OCI-LY7 (cell line): ENCODE measurements around the gene ARPC4. TPM values are rescaled to one million over a fixed set of nuclear protein-coding genes. Genes with fewer than 3 reads are reported as not detected.

Experiments
- BruUV-seq: library from RNA; stranded (reverse); fragments of 400-500 nt; replicated peaks from 2 replicates; lab custom pipeline; 2021; lab: Mats Ljungman, UMichigan
- CTCF ChIA-PET: fragments of 300-600 bp; sonication (Branson Sonifier 250); formaldehyde crosslinking; loops from one replicate; lab custom pipeline; 2022; ENCODE audit warnings: antibody characterized with exemption; ENCODE audit not compliant: unreplicated experiment; lab: Charles Lee
- POLR2A ChIA-PET: fragments of 300-600 bp; sonication (Branson Sonifier 250); formaldehyde crosslinking; loops from one replicate; lab custom pipeline; 2022; ENCODE audit warnings: antibody characterized with exemption; lab: Charles Lee
- DNase-seq: peaks from one replicate; pipeline ENCODE4 v3.0.0-alpha.2; 2015; ENCODE audit warnings: low spot score
- H2AFZ ChIP-seq: fragments of 200-600 bp; sonication (generic), shearing (Covaris generic); 2 replicates; pipeline ENCODE4 v1.6.1; 2014; ENCODE audit warnings: mild to moderate bottlenecking, antibody characterized with exemption, low read length, moderate library complexity
- H3K27ac ChIP-seq: fragments of 200-600 bp; sonication (generic); 2 replicates; pipeline ENCODE4 v1.5.1; 2014; ENCODE audit warnings: mixed run types, low read depth, mild to moderate bottlenecking, moderate library complexity, low read length, inconsistent platforms; ENCODE audit not compliant: poor library complexity, severe bottlenecking
- H3K36me3 ChIP-seq: fragments of 200-600 bp; sonication (generic); 2 replicates; pipeline ENCODE4 v1.6.1; 2014; ENCODE audit warnings: mild to moderate bottlenecking, antibody characterized with exemption, low read length, moderate library complexity, mixed read lengths; ENCODE audit not compliant: insufficient read depth
- H3K4me1 ChIP-seq: fragments of 200-600 bp; sonication (generic); 2 replicates; pipeline ENCODE4 v1.5.1; 2014; ENCODE audit warnings: mild to moderate bottlenecking, low read length; ENCODE audit not compliant: insufficient read depth, poor library complexity, severe bottlenecking
- H3K4me2 ChIP-seq: fragments of 200-600 bp; sonication (generic); 2 replicates; pipeline ENCODE4 v1.6.1; 2014; ENCODE audit warnings: mild to moderate bottlenecking, low read length
- H3K4me3 ChIP-seq: fragments of 200-600 bp; sonication (generic); 2 replicates; pipeline ENCODE4 v1.5.1; 2014; ENCODE audit warnings: mild to moderate bottlenecking, low read depth, low read length; ENCODE audit not compliant: poor library complexity, severe bottlenecking
- H3K79me2 ChIP-seq: fragments of 200-600 bp; sonication (generic); 2 replicates; pipeline ENCODE4 v1.6.1; 2016; ENCODE audit warnings: low read depth, mild to moderate bottlenecking, low read length, moderate library complexity, mixed read lengths; ENCODE audit not compliant: insufficient read depth
- H3K9me2 ChIP-seq: fragments of 200-600 bp; sonication (generic); 2 replicates; pipeline ENCODE4 v1.6.1; 2016; ENCODE audit warnings: mild to moderate bottlenecking, low read length, mixed read lengths; ENCODE audit not compliant: insufficient read depth
- H3K9me3 ChIP-seq: fragments of 200-600 bp; sonication (generic); 2 replicates; pipeline ENCODE4 v1.6.1; 2014; ENCODE audit warnings: mild to moderate bottlenecking, mixed run types, low read length, mixed read lengths
- H4K20me1 ChIP-seq: fragments of 200-600 bp; sonication (generic); 2 replicates; pipeline ENCODE4 v1.6.1; 2014; ENCODE audit warnings: mild to moderate bottlenecking, antibody characterized with exemption, low read length, moderate library complexity, mixed read lengths; ENCODE audit not compliant: insufficient read depth
- CTCF ChIP-seq: fragments of 200-600 bp; sonication (generic); conservative IDR thresholded peaks from 2 replicates; pipeline ENCODE4 v1.5.1; 2014; ENCODE audit warnings: mild to moderate bottlenecking, antibody characterized with exemption, low read length, moderate library complexity, mixed read lengths
- EZH2phosphoT487 ChIP-seq: fragments of 200-600 bp; sonication (generic); IDR thresholded peaks from 2 replicates; pipeline ENCODE4 v1.6.1; 2018; ENCODE audit warnings: low read depth, borderline replicate concordance, mild to moderate bottlenecking, mixed run types, antibody characterized with exemption, low read length, moderate library complexity, mixed read lengths
- intact Hi-C: fragments of 100-400 bp; cut with micrococcal nuclease; formaldehyde crosslinking; loops from one replicate; pipeline ENCODE4 v1.10.0; 2022; ENCODE audit not compliant: unreplicated experiment
- total RNA-seq, 2 experiments: library from RNA; depleted of rRNA in 1 of 2; stranded (reverse); fragments of >200 nt in 1 of 2; shearing (Covaris generic) in 1 of 2; gene quantifications; 2 replicates each; pipeline ENCODE4 v1.2.3, GENCODE V29; 2014 to 2022

Gene ARPC4
- total RNA-seq, 2 experiments from 2014 or later, result 99.5 to 118 TPM

DNA sequence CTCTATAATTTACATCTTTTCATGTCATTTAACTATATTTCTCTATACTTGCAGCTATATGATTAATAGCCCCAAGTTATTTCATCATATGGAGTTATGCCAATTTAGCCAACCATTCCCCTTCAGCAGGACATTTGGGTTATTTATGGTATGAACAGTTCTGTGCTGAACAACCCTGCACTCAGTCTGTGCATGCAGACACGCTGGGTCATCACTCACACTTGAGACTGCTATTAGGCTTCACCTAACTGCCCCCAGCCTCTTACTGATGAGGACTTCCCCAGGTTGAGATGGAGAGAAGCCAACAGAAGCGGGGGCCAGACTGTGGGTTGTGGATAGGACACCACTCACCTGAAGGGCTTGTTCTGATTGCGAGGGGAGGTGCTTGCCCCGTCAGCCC, 7.9 kb upstream of the ARPC4 start:
- Histone ChIP-seq H3K4me3 (no peak overlapping the region), H3K79me2 (no peaks in the 10 kb centered on the region), H3K9me3 (no peaks in the 10 kb centered on the region), H3K36me3 (peaks cover 73% of the 10 kb centered on the region), H3K4me2 (no peak overlapping the region), H4K20me1 (no peaks in the 10 kb centered on the region), H3K4me1 (peaks cover 32% of the 10 kb centered on the region), H3K9me2 (no peaks in the 10 kb centered on the region), H3K27ac (no peak overlapping the region), H2AFZ (no peak overlapping the region)
- POLR2A ChIA-PET, result interaction anchor here (0.6 kb wide), 1 partner anchor 98 kb away, joined by 3 read pairs; no protein-coding TSS in a partner anchor
- DNase-seq, result no peak
- CTCF ChIA-PET, result no interaction called here
- intact Hi-C loops, result no loop called here
- BruUV-seq, result no TSS peak
- TF ChIP-seq CTCF, result no peak

DNA sequence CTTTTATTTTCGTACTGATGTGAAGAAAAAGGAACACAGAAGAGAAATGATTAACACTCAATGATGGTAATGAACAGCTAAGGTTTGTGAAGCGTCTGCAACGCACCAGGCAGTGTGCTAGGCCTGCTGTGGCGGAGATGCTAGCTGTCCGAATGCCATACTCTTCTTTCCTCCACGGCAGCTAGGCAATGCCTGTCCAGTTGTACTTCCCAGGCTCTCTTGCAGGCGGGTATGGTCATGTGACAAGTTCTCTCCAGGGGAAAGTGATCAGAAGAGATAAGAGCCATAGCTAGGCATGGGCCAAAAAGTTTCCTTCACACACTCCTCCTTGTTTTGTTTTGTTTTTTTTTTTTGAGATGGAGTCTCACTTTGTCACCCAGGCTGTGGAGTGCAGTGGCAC, 7.3 kb upstream of the ARPC4 start:
- TF ChIP-seq CTCF, result no peak
- no peak for TF ChIP-seq EZH2phosphoT487
- no peaks in the 10 kb centered on the region for H3K79me2 ChIP-seq
- H3K4me1 ChIP-seq, result peaks cover 31% of the 10 kb centered on the region
- no peaks in the 10 kb centered on the region for H3K9me3 ChIP-seq
- no peak overlapping the region for H2AFZ ChIP-seq
- ChIA-PET POLR2A (no interaction called here), CTCF (no interaction called here)
- no peak overlapping the region for H3K4me2 ChIP-seq
- no peaks in the 10 kb centered on the region for H3K9me2 ChIP-seq
- intact Hi-C loops, result no loop called here
- peaks cover 75% of the 10 kb centered on the region for H3K36me3 ChIP-seq
- H3K4me3 ChIP-seq, result no peak overlapping the region
- DNase-seq, result no peak
- no peaks in the 10 kb centered on the region for H4K20me1 ChIP-seq
- H3K27ac ChIP-seq, result no peak overlapping the region
- BruUV-seq, result no TSS peak

- POLR2A ChIA-PET, result no interaction called here
- H3K4me3 ChIP-seq, result no peak overlapping the region
- H3K27ac ChIP-seq, result no peak overlapping the region
Observed at GRCh38 chr3:9786209-9786739, 6.6 kb upstream of the ARPC4 start.

More at GRCh38 chr3:9786209-9786739, 6.6 kb upstream of the ARPC4 start:
- Histone ChIP-seq H4K20me1 (no peaks in the 10 kb centered on the region), H3K4me1 (peaks cover 31% of the 10 kb centered on the region), H2AFZ (no peak overlapping the region), H3K9me2 (no peaks in the 10 kb centered on the region), H3K4me2 (no peak overlapping the region), H3K36me3 (peaks cover 74% of the 10 kb centered on the region), H3K79me2 (peaks cover 5% of the 10 kb centered on the region; the same call in 1 of the 2 replicates), H3K9me3 (no peaks in the 10 kb centered on the region)
- CTCF ChIA-PET, result no interaction called here
- BruUV-seq, result no TSS peak
- no peak for DNase-seq
- TF ChIP-seq EZH2phosphoT487 (no peak), CTCF (no peak)
- intact Hi-C loops, result no loop called here
